Activated CD4-positive, alpha-beta T cell treated with anti-CD3 and anti-CD28 coated beads, Interleukin-2, amount 10 ng/mL, durations not matched to agents 7 days and 5 days (primary cell): ENCODE results near the gene BRI3BP. TPM values are rescaled to one million over a fixed set of nuclear protein-coding genes. Genes with fewer than 3 reads are reported as not detected.

Source experiments
- CTCF ChIA-PET: fragments of 350-600 bp; sonication (Branson Sonifier 250); formaldehyde crosslinking; loops from one replicate; lab custom pipeline; 2021; ENCODE audit warnings: antibody characterized with exemption; lab: Charles Lee
- POLR2A ChIA-PET: fragments of 350-600 bp; sonication (Branson Sonifier 250); formaldehyde crosslinking; loops from one replicate; lab custom pipeline; 2021; ENCODE audit warnings: antibody characterized with exemption; lab: Charles Lee
- DNase-seq: peaks from one replicate; pipeline ENCODE4 v3.0.0-alpha.2; 2020
- H3K27ac Mint-ChIP-seq: one replicate; pipeline ENCODE4 v1.8.0; 2021; ENCODE audit warnings: mild to moderate bottlenecking, moderate library complexity, mixed read lengths
- H3K27me3 Mint-ChIP-seq: one replicate; pipeline ENCODE4 v1.8.0; 2021; ENCODE audit warnings: mixed read lengths
- H3K36me3 Mint-ChIP-seq: one replicate; pipeline ENCODE4 v1.8.0; 2021; ENCODE audit warnings: low read depth, mixed read lengths
- H3K4me1 Mint-ChIP-seq: one replicate; pipeline ENCODE4 v1.8.0; 2021; ENCODE audit warnings: mixed read lengths
- H3K4me3 Mint-ChIP-seq: one replicate; pipeline ENCODE4 v1.8.0; 2021; ENCODE audit warnings: mild to moderate bottlenecking, moderate library complexity, mixed read lengths
- H3K9me3 Mint-ChIP-seq: one replicate; pipeline ENCODE4 v1.8.0; 2021; ENCODE audit warnings: mixed read lengths
- total RNA-seq, 2 experiments: library from RNA; stranded (reverse); gene quantifications; one replicate each; pipeline ENCODE4 v1.2.3, GENCODE V29; 2021

Gene BRI3BP
- total RNA-seq, 2 experiments from 2014 or later: 24.8 to 26.8 TPM

DNA sequence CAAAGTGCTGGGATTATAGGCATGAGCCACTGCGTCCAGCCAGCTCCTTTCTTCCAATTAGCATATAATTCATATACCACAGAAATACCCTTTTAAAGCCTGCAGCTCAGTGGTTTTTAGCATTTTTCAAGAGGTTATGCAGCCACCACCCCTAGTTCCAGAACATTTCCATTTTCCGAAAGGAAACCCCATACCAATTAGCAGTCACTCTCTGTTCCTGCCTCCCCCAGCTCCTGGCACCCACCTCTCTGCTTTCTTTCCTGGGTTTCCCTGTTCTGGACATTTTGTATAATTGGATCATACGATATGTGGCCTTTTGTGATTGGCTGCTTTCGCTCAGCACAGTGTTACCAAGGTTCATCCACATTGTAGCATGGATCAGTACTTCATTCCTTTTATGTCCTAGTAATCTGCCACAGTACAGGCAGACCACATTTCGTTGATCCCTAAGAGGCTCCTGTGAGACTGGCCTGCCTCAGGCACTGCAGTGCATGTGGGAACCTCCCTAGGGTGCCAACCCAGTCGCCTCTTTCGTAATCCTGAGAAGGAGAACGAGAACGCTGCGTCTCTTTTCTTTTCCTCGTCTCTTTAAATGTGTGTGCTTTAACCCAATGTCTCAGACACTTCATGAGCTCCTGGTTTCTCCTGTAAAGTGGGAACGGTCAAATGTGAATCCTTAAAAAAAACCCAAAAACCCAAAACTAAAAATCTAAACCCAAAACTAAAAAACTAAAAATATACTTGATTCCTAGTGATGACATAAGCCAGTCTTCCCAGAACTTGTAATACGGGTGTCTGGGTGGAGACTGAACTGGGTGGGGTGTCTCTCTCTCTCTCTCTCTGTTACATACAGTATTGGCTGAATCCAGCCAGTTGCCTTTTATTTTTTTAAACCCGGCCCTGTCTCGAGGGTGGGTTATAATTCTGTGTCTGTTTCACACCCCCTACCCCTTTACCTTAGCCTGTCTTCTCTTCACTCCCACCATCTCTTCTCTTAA, 86.5 kb downstream of the BRI3BP start:
- H3K9me3 Mint-ChIP-seq: no peaks in the 10 kb centered on the region
- ChIA-PET POLR2A (no interaction called here), CTCF (interaction anchor here (0.7 kb wide), 1 partner anchor 398 kb away, joined by 3 read pairs; no protein-coding TSS in a partner anchor)
- peaks cover 1% of the 10 kb centered on the region for H3K4me1 Mint-ChIP-seq
- no peak overlapping the region for H3K4me3 Mint-ChIP-seq
- no peak for DNase-seq
- no peaks in the 10 kb centered on the region for H3K27me3 Mint-ChIP-seq
- no peak overlapping the region for H3K27ac Mint-ChIP-seq
- H3K36me3 Mint-ChIP-seq: peaks cover 10% of the 10 kb centered on the region

Other genes starting within 250 kb of the BRI3BP start
- 1 to 10 TPM; 5.3 to 6.2 TPM for gene SCARB1, start 129.8 kb upstream of the BRI3BP start, total RNA-seq
- 100 to 1,000 TPM; 749 to 755 TPM for gene UBC, start 79.0 kb upstream of the BRI3BP start, total RNA-seq
- gene DHX37, start 4.5 kb upstream of the BRI3BP start, total RNA-seq: 10 to 100 TPM; 30.2 to 32.2 TPM
- gene AACS, start 71.8 kb downstream of the BRI3BP start, total RNA-seq: 10 to 100 TPM; 17.8 to 19.1 TPM
- gene TMEM132B, start 192.7 kb downstream of the BRI3BP start, total RNA-seq: not detected